DMS53 treated with DMSO at 0.1 percent for 48 hours (cell line): ENCODE measurements around the gene MYF5.

Source experiments
- DNase-seq: peaks from one replicate; lab custom pipeline; 2025; ENCODE audit not compliant: unreplicated experiment; lab: John Stamatoyannopoulos, UW

Gene MYF5

DNA sequence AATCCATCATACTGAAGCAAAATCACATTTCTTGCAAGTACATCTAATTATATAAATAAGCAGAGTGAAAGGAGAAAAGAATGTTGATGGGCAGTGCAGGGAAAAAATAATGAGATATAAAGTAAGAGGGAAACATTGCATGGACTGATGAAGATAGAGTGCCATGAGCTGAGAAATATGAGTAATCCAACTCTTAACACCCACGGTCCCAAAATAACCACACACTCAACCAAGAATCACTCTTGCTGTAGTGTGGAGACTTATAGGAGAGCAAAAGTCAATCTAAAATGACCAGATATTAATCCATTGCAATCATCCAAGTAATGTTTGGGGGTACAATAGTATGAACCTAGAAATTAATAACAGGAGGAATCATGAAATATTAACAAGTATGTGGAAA lies 40.2 kb downstream of the MYF5 start:
- DNase-seq: no peak

GRCh38 chr12:80761838-80762237 lies 45.1 kb downstream of the MYF5 start:
- DNase-seq: no peak

DNA sequence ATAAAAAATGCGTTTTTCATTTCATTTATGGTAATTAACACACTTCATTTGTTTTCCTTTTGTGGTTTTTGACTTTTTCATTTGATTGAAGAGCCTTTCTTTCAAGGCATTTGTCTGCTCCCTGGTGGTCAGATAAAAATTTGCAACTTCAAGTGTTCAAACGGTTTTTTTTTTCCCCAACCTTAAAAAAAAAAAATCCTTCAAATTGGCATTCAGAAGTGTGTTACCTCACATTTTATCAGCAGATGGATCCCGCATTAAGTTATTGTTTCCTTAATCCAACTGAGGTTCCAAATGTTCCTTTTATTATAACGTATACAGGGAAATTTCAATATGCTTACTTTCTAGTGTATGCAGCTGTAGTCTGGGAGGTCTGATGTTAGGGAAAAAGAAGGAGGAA lies 47.2 kb downstream of the MYF5 start:
- peak; percentile 70 for DNase-seq

DNA sequence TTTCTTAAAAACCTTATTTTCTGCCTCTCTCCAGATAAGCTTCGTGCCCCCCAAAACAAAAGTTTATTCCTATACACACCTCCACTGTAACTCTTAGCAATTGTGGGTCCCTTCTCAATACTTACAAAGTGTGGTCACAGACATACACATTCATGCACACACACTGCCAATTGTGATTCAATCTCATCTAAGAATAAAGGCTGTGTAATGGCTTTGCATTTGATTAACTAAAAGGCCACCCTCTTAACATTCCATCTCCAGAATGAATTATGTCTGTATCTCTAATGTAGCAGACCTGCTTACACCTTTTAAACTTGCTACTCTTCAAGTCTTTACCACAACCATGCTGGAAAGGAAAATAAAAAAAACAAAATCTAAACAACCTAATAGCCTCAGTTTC lies 49.5 kb downstream of the MYF5 start:
- no peak for DNase-seq

DNA sequence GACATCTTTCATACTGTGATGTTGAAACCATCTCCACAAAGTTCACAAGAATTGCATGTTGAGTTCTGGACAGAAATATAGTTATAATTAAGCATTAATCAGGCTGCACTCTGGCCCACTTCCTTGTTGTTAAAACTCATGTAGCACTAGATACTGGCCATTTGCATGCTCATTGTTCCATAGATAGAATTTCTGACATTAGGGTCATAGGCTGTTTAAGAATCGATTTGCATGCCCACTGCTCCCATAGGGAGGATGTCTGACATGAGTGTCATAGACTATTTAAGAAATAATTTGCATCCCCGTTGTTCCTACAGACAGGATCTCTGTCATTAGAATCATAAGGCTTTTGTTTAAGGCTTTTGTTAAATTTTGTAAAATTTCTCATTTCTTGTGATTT lies 50.2 kb downstream of the MYF5 start:
- DNase-seq: no peak
